ENCODE results near the gene B3GLCT.
"Not testable (repeated sequence)": the region's sequence is repeated elsewhere in the genome, so short reads cannot be mapped to it uniquely, and the experiment has no call there.

The B3GLCT gene

DNA sequence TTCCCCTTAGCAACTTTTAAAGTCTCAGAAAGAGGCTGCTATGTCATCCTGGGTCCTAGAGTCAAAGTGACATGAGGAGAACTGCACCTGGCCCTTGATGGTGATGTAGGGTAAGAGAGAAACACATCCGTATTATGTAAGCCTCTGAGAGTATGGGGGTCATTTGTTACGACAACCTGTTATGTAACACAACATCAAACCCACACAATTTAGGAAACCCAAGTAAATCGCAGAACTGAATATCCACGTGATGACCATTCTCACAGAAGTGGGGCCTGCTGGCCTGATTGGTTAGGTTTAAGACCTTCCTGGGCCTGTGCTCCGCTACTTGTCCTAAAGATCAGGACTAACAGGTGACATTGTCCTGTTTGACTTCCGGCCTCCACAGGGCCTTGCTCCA is 15.3 kb upstream of the B3GLCT start:
- no peak for DNase-seq (ENCODE audit: low read depth, low spot score)

DNA sequence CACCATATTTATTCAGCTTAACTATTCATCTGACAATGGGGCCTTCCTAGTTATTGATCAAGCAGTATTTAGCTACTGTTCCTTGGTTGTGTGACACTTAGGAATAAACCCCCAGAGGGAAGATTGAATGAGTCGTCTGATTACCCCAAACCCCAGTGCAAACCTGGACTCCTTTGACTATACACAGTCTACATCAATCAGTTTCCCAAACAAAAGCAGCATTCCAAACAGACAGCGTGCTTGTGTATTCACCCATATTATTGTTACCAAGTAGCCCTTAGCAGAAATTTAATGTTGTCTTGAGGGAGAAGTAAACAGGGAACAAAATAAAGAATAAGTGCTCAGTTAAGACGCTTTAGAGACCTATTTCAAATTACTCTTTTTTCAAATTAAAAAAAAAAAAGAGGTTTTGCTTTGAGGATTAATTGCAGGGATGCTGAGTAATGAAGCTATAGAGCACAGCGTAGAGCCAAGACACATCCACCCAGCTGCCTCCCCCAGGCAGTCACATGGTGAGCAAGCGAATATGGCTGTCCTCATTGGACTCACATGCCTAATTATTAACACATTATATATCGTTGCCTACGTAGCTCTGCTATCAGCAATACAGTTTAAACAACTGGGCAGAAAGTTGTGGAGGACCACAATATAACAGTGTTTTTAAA is 14.7 kb upstream of the B3GLCT start:
- peak; percentile 31 for DNase-seq (ENCODE audit: low read depth, low spot score)

DNA sequence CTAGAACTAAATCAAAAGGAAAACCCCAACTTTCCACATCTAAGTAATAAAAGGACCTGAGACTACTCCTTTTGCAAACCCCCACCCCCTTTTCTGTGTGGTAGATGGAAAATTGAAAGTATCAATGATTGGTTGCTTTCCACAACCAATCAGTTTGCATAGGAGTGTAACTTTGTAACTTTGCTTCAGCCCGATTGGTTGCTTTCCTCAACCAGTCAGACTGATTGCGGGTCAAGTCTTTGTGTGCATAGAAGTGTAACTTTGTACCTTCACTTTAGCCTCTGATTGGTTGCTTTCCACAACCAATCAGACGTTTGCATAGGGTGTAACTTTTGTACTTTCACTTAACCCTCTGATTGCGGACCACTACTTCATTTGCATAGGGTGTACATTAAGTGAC is 8.0 kb upstream of the B3GLCT start:
- no peak for DNase-seq (ENCODE audit: low read depth, low spot score)

DNA sequence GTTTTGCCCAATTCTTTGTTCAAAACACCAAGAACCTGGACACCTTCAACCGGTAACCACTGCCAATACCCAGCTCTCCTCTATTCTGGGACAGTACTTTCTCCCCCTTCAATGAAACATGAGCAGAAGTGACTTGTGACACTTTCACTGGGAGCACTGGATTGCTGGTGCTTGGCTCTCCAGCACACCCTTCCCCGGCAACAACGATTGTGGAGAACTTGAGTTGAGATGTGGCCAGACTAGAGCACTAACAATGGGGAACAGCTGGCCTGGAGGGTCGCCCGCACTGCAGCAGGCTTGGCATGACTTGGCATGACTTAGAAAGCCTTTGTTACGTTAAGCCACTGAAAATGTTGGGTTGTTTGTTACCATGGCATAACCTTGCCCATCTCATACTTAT is 7.5 kb upstream of the B3GLCT start:
- DNase-seq (ENCODE audit: low read depth, low spot score): no peak

DNA sequence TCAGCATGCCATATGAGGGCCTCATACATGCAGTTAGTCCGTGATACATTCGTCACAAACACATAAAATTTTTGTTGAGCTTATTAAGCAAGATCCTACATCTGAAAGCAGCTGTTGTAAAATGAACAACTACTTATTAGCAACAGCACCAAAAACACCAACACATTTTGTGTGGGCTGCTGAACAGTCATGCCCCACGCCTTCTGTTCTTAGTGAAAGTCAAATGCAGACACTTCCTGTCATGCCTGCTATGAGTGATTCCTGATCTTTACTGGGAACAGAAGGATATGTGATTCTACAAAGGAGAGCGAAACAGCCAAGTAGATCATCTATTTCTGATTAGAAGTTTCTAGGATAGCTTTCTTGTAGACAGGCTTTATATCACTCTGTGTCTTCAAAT is 4.2 kb upstream of the B3GLCT start:
- DNase-seq (ENCODE audit: low read depth, low spot score): no peak

DNA sequence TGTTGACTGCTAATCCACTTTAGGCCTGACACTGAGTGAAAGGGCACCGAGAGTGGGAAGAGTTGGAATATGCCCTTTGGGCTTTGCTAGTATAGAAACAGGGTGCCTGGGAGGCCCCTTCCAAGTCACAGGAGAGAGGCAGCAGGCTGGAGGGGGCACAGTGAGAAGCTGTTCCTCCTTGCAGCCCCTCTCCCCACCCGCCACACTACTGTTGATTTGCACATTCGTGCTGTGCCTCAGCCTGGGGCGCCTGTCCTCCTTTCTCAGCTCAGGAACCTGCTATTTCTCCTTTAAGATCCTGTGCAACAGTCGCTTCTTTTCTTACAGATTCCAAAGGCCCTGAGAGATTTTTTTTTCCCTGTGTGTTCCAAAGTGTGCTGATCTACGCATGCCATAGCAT is 2.8 kb upstream of the B3GLCT start:
- DNase-seq (ENCODE audit: low read depth, low spot score): no peak

DNA sequence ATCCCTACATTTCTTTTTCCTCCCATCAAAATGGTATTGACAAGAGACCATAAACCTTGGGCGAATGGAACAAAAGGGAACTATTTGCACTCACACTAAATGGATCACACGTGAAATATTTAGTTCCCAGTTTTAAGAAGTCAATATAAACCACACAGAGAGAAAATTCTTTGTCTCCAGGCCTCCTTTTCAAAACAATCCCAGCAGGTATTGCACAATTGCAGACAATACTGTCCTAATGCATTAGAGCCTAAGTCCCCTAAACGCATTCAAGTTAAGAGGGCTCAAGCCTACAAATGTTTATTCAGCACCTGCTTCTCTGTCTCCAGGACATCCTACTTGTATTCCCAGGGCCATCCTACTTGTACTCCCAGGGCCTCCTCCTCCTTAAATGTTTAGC is 1.3 kb upstream of the B3GLCT start:
- DNase-seq (ENCODE audit: low read depth, low spot score): no peak

DNA sequence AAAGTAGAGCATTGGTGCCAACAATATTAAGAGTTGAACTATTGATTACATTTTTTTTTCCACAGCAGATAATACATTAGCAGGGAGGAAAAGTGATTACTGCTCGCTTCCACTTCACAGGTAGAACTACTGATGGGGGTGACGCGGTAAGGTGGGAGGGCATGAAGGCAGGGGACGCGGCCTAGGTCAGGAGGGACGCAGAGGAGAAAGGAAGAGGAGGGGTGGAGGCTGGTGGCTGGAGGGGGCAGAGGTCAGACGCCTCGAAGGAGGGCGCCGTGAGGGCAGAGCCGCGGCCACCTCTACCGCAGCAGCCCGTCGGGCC is 287 bp upstream of the B3GLCT start:
- no peak for DNase-seq (ENCODE audit: low read depth, low spot score)

DNA sequence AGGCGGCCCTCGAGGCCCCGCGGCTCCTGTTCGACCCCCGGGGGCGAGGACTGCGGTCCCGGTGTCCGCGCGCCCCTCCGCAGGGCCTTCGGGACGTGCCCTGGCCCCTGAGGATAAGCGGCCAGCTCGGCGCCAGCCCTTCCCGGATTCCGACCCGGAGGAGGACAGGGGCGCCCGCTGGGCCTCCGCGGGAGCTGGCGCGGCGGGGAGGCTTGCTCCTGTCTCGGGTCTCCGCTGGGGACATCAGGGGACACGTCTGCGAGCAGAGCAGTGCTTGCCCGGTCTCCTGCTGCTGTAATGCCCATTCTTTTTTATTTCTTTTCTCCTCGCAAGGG is 829 bp downstream of the B3GLCT start:
- DNase-seq (ENCODE audit: low read depth, low spot score): peak; percentile 73

DNA sequence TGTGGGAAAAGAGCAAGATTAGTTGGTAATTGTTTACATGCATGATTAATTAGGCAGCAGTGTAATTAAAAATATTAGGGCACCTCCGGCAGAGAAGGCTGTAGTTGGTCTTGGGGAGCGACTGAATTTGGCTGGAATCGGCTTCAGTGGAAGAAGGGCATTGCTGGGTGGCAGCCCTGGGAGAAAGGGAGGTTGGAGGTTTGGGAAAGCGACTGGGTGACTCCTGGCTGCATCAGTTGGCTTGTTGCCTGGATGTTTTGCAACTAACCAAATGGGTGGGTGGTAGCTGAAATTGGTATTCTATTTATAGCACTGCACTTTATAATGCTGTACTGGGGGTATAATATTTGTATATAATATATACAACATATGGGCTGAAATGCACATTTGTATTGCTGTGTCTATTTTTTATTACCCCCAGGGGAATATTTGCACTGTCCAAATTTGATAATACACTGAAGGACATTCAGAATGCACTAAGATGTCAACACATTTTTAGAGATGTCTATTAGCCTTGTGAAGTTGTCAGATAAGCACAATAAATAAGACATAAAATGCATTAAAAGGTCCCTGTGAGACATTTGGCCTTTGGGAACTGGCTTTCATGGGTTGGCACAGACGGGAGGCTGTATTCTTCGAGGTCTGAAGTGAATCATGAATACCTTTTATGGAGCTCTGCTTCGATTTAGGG is 1.7 kb downstream of the B3GLCT start:
- peak; percentile 42 for DNase-seq (ENCODE audit: low read depth, low spot score)

DNA sequence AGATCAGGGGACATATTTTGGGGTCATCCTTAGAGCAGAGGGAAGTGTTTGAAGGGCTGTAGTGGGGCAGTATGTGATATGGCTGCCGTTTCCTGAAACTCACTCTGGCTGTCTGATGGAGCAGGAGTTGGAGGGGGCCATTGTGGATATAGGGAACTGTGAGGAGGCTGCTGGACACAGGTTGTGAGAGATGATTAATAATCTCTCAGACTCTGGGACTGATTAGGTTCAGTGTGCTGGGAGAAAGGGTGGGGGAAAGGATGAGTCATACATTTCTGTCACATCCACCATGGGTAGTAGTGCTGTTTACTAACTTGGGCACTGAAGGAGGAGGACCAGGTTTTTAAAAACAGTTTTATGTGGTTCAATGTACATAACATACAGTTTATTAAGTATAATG is 4.8 kb downstream of the B3GLCT start:
- peak; percentile 68 for DNase-seq (ENCODE audit: low read depth, low spot score)

DNA sequence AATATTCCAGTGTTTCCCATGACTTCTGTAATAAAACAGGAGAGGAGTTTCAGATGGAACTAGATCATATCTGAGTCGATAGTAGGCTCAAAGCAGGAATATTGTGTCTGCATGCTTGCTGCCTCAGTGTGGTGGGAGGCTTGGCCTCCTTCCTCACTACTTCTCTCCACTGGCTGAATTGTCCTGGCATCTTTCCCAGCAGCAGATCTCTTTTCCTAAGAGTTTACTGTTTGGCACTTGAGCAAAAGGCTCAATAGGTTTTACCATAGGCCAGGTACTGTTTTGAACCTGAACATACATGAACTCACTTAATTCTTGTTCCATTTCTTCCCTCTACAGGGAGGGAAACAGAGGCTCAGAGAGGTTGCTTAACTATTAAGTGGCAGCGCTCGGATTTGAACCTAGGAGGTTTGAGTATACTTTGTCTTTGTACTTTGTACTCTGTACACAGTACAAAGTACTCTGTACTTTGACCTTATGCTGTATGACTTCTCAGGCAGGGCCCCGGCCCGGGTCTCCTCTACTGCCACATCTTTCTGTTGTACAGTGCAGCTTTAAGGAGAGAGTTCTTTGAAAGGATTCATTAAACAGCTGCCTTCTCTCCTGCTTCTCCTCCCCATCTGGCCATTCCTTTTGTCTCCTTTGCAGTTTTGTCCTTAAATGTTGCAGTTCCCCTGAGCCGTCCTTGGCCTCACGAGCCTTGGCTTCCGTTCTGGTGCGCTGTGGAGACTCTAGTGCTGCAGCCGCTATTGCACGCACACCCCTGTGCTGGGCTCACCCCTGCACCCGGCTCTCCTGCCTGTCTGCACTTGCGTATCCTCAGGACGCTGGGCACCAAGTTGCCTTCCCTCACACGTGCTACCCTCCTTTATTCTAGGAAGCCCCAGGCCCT is 8.1 kb downstream of the B3GLCT start:
- peak; percentile 85 for DNase-seq (ENCODE audit: low read depth, low spot score)

DNA sequence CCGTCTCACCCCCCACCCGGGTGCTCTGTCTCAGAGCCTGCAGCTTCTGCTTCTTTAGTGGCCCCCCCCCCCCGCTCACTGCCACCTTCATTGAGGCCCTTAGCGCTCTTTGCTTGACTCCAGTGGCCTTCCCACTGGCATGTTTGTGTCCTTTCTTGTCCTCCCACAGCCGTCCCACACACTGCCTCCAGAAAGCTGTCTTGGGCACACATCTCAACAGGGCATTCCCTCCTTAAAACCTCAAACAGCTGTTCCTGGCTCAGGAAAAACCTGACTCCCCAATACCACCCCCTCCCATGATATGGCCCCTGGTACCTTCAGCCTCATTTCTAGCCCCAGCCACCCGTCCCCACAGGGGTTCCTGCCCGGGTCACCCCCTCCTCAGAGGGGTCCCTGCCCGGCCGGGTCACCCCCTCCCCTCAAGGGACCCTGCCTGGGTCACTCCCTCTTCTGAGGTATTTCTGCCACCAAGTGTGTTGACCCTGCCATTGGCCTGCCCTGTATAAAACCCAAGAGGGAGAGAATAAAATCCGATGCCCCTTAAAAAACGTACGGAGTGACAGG is 8.9 kb downstream of the B3GLCT start:
- no peak for DNase-seq (ENCODE audit: low read depth, low spot score)

DNA sequence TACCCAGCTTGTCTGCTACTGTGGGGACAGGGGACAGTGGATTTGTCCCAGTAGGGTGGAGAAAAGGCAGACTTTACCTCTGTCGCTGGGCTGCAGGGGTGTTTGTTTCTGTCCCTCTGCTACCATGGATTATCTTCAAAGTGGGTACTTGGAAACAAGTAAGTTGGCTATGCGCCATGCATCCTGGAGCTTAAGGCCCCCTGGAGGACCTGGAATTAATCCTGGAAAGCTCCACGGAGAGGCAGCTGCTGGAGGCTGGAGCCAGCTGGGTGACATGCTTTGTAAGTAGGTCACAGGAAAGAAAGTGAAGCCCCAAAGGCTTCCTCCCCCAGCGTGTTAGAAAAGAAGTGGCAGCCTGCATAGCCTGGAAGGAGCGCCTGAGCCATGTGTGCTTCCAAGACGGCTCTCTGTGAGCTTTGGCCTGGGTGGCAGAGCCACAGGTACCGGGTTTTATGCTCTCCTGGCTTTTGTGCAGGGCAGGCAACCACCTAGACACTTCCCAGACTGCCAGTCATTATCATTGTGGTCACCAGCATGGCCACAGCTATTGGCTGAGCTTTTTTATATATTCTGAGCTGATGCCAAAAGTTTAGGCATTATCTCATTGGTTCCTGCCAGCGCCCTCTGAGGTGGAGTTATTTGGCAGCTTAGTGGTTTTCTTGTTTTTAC is 9.5 kb downstream of the B3GLCT start:
- DNase-seq (ENCODE audit: low read depth, low spot score): peak; percentile 82

DNA sequence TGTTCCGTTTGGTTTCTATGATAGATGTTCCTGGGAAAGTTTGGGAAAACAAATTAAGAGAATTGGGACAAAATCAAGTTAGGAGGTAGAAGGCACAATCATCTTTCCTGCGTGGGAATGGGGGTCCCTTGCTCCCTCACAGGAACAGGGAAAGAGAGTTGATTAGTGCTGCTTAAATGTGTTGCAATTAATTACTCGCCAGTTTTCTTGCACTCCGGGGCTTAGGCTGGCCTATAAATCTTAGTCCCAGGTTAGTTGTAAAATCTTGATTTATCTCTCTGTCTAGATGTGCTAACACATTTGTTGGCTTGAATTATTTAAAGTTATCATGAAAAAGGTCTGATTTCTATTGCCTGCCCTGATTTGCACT is 10.1 kb downstream of the B3GLCT start:
- no peak for DNase-seq (ENCODE audit: low read depth, low spot score)

DNA sequence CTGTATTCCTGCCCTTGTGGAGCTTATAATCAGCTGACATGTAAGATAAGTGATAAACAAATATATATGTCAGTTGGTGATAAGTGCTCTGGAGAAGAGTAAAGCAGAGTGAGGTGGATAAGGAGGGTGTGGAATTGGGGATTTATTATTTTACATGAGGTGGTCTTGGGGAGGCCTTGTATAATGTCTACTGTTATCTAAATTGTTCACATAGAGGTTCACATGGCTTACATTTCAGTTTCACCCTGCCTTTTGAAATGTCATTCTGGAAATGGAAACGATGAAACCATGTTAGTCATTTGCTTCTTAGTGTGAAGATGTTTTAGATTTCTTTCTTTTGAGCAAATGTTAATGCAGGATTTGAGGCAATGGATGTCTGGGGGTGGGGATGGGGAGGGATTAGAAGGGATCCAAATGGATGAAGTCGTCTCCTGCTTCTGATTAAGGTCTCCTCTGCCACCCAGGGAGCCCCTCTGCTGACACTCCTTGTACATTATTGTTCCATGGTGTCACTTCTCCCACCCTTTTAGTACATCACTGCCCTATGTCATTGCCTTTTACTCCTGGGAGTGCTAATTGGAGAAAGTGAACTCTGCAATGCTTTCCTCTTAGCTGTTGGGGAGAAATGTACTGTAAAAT is 14.0 kb downstream of the B3GLCT start:
- DNase-seq (ENCODE audit: low read depth, low spot score): peak; percentile 11

DNA sequence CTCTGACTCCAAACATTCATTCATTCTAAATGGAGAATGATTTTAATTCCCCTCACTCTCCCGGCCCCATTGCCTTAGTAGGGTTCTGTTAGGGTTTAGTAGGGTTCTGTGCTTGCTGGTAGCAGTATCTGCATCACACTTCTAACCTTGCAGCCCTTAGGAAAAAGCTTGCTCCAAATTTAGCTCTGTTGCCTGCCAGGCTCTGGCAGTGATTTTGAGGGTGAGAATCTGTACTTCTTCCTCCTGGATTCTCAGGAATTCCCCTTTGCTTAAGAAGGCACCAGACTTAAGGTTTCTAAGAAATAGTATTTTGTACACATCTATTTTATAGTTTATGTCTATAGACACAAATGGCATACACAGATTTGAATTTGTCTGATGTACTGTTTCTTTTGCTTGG is 14.7 kb downstream of the B3GLCT start:
- DNase-seq (ENCODE audit: low read depth, low spot score): no peak

DNA sequence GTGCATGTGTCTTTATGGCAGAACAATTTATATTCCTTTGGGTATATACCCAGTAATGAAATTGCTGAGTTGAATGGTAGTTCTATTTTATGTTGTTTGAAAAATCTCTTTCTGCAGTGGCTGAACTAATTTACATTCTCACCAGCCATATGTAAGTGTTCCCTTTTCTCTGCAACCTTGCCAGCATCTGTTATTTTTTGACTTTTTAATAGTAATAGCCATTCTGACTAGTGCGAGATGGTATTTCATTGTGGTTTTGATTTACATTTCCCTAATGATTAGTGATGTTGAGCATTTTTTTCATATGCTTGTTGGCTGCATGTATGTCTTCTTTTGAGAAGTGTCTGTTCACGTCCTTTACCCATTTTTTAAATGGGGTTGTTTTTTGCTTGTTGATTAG is 17.1 kb downstream of the B3GLCT start:
- DNase-seq (ENCODE audit: low read depth, low spot score): not testable (repeated sequence)

DNA sequence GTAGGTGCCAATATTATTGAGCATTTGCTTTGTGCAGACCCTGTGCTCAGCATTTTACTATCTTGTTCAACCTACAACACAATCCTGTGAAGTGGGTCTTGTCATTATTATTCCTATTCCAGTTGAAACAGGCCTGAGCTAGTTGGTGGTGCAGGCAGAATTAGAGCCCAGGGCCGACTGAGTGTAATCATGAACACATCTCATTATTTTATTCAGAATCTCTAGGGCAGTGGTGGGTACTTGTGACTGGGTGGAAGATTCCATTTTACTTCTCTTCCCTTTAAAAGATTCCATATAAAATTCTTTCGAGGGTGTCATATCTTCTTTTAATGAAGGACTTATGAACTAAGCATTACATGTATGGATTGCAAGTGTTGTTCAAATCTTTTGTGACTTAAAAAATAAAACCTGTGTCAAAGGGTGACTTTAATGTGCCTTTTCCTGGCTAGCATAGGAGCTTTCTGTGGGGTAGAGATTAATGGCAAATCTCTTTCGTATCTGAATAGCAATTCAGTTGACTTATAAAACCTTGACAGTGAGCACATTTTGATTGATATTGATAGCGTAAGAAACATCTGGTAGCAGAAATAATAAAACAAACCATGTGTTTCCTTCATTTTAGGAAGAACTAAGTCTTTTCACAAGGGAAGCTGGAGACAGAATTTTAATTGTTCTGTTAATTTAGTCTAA is 20.3 kb downstream of the B3GLCT start:
- no peak for DNase-seq (ENCODE audit: low read depth, low spot score)

DNA sequence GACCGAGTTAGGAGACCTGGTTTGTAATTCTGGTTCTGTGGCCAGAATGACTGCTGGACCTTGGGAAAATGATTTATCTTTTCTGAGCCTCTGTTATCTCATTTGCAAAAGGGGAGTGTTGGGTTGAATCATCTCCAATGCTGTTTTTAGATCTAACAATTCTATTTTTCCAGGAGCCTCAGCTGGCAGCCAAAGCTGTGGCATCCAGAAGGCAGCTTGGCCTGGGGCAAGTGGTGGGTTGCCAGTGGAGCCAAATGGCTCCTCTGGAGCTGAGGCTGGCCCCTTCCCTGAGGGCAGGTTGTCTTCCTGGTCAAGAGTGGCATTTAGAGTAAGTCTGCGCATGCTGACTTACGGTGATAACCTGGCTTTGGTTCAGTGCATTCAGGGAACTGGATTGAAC is 21.3 kb downstream of the B3GLCT start:
- no peak for DNase-seq (ENCODE audit: low read depth, low spot score)

DNA sequence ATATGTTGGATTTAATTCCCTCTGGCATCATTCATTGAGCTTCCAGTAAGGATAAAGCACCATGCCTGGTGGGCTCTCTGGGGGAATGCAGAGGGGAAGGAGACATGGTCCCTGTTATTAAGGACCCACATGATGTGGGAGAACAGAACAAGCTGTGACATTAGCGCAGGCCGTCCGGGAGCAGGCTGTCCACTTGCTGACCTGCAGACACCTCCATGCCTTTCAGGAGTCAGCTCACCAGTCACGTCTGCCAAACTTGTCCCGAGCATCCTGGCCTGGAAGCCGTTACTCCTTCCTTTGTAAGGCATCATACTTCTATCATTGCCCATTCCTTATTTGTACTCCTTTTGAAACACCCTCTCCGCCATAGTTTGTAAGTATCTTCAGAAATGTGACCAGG is 23.4 kb downstream of the B3GLCT start:
- no peak for DNase-seq (ENCODE audit: low read depth, low spot score)
